RPMI8226 (cell line): Measurements from ENCODE around the gene TNFAIP8.
"Not testable (repeated sequence)": the region's sequence is repeated elsewhere in the genome, so short reads cannot be mapped to it uniquely, and the experiment has no call there.

Experiments
- DNase-seq: peaks from one replicate; pipeline ENCODE4 v3.0.0-alpha.2; 2015

The TNFAIP8 gene

DNA sequence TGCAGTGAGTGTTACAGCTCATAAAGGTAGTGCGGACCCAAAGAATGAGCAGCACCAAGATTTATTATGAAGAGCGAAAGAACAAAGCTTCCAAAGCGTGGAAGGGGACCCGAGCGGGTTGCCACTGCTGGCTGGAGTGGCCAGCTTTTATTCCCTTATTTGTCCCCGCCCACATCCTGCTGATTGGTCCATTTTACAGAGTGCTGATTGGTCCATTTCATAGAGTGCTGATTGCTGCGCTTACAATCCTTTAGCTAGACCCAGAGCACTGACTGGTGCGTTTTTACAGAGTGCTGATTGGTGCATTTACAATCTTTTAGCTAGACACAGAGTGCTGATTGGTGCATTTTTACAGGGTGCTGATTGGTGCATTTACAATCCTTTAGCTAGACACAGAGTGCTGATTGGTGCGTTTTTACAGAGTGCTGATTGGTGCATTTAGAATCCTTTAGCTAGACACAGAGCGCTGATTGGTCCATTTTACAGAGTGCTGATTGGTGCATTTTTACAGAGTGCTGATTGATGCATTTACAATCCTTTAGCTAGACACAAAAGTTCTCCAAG lies 76.9 kb downstream of the TNFAIP8 start:
- not testable (repeated sequence) for DNase-seq

- DNase-seq, result peak; percentile 82
Measured at GRCh38 chr5:119435436-119436132, 79.8 kb downstream of the TNFAIP8 start.

- not testable (repeated sequence) for DNase-seq
Measured at GRCh38 chr5:119437785-119438586, 82.2 kb downstream of the TNFAIP8 start.

DNA sequence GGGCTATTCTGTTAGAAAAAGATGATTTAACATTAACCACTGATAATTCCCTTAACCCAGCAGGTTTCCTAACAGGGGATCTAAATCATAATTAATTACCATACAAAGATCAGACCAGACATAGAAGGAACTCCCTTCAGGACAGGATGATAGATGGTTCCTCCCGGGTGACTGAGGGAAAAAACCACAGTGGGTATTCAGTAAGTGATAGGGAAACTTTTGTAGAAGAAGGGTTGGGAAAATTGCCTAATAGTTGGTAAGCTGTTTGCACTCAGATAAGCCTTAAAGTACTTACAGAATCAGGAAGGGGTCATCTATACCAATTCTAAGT lies 82.7 kb downstream of the TNFAIP8 start:
- DNase-seq, result not testable (repeated sequence)

GRCh38 chr5:119439140-119439631 lies 83.4 kb downstream of the TNFAIP8 start:
- peak; percentile 23 for DNase-seq

DNA sequence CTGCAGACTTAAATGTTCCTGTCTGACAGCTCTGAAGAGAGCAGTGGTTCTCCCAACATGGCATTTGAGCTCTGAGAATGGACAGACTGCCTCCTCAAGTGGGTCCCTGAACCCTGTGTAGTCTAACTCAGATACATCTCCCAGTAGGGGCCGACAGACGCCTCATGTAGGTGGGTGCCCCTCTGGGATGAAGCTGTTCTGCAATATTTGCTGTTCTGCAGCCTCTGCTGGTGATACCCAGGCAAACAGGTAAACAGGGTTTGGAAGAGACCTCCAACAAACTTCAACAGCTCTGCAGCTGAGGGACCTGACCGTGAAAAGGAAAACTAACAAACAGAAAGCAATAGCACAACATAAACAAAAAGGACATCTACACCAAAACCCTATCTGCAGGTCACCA lies 83.8 kb downstream of the TNFAIP8 start:
- not testable (repeated sequence) for DNase-seq

- not testable (repeated sequence) for DNase-seq
Measured at GRCh38 chr5:119444643-119445042, 88.8 kb downstream of the TNFAIP8 start.

GRCh38 chr5:119445544-119445943 lies 89.7 kb downstream of the TNFAIP8 start:
- no peak for DNase-seq
